ENCODE data around the gene PFKP.
"Not testable (repeated sequence)": the region's sequence is repeated elsewhere in the genome, so short reads cannot be mapped to it uniquely, and the experiment has no call there.

The PFKP gene

DNA sequence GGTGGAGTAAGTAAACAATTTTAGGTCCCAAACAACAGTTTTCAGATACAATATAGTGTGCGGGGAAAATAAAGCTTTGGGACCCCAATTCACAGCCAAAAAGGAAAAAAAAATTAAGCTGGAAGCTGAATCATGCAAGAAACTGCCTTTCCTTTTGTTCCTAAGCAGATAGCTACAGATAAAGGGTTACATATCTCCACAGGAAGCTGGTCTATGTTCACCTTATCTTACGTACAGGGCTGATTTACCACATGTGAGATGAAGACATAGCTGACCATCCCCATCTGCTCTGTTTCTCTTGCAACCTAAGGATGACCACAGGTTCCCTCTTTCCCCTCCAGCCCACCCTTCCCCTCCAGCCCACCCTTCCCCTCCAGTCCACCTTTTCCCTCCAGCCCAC, 14.2 kb upstream of the PFKP start:
- Mint-ChIP-seq H3K4me1 (no peaks in the 10 kb centered on the region), H3K9me3 (no peaks in the 10 kb centered on the region), H3K27me3 (peaks cover 5% of the 10 kb centered on the region), H3K36me3 (ENCODE audit: insufficient read depth) (no peaks in the 10 kb centered on the region), H3K4me3 (no peak overlapping the region), H3K27ac (ENCODE audit: low read depth) (no peak overlapping the region)
- DNase-seq (ENCODE audit: low spot score in 2 of 2) (no peak), ATAC-seq (replicated peaks; ENCODE audit: extremely low read depth, poor library complexity, severe bottlenecking) (no peak)

DNA sequence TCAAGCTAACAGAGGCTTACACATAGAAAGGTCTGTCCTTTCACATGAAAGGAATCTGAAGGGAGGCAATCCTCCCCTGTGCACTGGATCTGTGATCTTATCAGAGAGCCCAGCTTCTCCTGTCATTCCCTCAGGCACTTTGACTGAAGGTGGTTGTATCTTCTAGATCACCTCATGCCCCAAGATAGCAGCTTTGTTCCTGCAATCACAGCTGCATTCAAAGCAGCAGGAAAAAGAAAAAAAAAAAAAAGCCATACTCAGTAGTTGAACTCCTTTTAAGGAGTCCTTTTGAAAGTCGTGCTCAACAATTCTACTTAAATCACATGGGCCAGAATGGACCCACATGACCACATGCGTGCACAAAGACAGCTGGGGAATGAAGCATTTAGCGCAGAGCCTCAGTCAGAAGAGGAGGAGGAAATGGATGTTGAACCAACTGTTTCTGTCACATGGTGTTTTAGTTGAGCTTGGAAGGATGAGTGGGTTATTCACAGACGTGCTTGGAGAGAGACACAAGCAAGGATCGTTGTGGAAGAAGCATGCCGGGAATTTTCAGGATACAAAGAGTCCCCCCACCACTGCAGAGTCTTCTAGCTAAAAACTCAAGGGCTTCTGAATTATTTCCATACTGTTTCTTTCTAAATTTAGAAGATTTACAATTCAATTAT, 13.0 kb upstream of the PFKP start:
- no peak overlapping the region for H3K4me3 Mint-ChIP-seq
- ATAC-seq (replicated peaks; ENCODE audit: extremely low read depth, poor library complexity, severe bottlenecking) (no peak), DNase-seq (ENCODE audit: low spot score in 2 of 2) (no peak)
- no peaks in the 10 kb centered on the region for H3K36me3 Mint-ChIP-seq (ENCODE audit: insufficient read depth)
- no peaks in the 10 kb centered on the region for H3K4me1 Mint-ChIP-seq
- H3K27me3 Mint-ChIP-seq, result no peaks in the 10 kb centered on the region
- H3K9me3 Mint-ChIP-seq, result no peaks in the 10 kb centered on the region
- no peak overlapping the region for H3K27ac Mint-ChIP-seq (ENCODE audit: low read depth)

DNA sequence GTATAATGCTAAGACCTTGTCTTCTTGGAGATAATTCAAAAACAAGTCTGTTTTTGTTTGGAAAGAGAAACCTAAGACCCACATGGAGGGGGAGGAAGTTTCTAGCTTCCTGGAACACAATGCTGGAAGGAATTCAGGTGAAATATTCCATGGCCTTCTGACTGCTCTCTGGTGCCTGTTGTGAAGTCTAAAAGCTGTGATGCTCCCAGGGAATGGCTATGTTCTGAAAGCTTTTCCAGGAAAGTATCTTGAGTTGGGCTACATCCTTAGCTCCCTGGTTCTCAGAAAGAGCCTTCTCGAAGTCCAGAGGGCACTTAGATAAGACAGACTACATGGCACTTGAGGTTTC, 12.5 kb upstream of the PFKP start:
- H3K4me3 Mint-ChIP-seq, result no peak overlapping the region
- DNase-seq (ENCODE audit: low spot score in 2 of 2), result no peak
- H3K27me3 Mint-ChIP-seq, result no peaks in the 10 kb centered on the region
- H3K9me3 Mint-ChIP-seq, result no peaks in the 10 kb centered on the region
- H3K36me3 Mint-ChIP-seq (ENCODE audit: insufficient read depth), result no peaks in the 10 kb centered on the region
- H3K27ac Mint-ChIP-seq (ENCODE audit: low read depth), result no peak overlapping the region
- no peaks in the 10 kb centered on the region for H3K4me1 Mint-ChIP-seq
- no peak for ATAC-seq (replicated peaks; ENCODE audit: extremely low read depth, poor library complexity, severe bottlenecking)

DNA sequence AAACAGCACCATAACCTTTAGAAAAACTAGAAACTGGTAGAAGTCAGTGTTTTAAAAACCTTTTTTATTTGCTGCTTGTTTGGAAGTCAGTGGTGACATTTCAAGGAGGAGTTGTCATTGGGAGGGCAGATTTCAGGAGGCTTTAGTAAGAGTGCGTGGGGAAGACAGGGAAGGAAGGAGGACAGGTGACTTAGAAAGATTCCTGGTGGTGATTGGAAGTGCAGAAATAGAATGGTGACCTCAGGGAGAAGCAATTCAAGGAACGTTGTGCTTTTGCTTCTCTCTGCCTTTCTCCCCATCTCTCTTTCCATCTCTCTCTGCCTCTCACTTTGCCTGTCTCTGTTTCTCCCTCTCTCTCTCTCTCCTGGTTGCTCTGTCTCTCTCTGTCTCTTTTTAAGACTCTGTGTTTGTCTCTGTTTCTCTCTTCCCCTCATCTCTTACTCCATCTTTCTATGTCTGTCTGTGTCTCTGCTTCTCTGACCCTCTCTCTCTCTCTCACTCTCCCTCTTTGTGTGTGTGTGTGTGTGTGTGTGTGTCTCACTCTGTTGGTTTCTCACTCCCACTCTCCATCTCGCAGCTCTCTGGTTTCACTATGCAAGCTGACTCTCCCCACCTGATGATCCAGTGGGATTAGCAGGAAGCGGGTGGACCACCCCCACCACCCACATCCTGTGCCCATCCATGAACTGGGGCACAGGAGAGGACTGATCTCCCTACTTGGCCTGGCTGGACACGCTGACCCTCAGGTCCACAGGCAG, 10.9 kb upstream of the PFKP start:
- ATAC-seq (replicated peaks; ENCODE audit: extremely low read depth, poor library complexity, severe bottlenecking) (no peak), DNase-seq (ENCODE audit: low spot score in 2 of 2) (no peak)
- Mint-ChIP-seq H3K4me1 (no peaks in the 10 kb centered on the region), H3K27ac (ENCODE audit: low read depth) (peak overlapping the region; percentile 1), H3K4me3 (no peak overlapping the region), H3K36me3 (ENCODE audit: insufficient read depth) (no peaks in the 10 kb centered on the region), H3K9me3 (no peaks in the 10 kb centered on the region), H3K27me3 (no peaks in the 10 kb centered on the region)

DNA sequence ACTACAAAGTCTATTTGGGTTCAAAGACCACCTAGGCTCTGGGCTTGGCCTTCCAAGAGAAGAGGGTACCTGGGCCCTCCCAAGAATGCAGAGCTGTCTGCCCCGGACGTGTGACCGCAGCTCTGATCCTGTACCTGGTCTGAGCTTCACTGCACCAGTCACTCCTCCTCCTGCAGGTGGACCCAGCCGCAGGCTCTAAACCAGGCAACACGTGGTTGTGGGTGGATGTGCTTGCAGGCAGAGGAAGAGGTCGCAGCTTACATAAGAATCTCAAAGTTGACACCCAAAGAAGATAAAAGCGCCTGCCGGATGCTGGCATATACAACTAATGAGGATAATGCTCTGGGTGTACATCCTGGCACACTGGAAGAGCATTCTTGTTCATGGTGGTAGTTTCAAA, 9.4 kb upstream of the PFKP start:
- DNase-seq (ENCODE audit: low spot score in 2 of 2) (peak in 1 of 2 donors; percentile 45), ATAC-seq (replicated peaks; ENCODE audit: extremely low read depth, poor library complexity, severe bottlenecking) (peak; percentile 79)
- H3K36me3 Mint-ChIP-seq (ENCODE audit: insufficient read depth), result no peaks in the 10 kb centered on the region
- no peak overlapping the region for H3K27ac Mint-ChIP-seq (ENCODE audit: low read depth)
- no peaks in the 10 kb centered on the region for H3K9me3 Mint-ChIP-seq
- no peaks in the 10 kb centered on the region for H3K4me1 Mint-ChIP-seq
- H3K27me3 Mint-ChIP-seq, result no peaks in the 10 kb centered on the region
- peak overlapping the region; percentile 23 for H3K4me3 Mint-ChIP-seq

DNA sequence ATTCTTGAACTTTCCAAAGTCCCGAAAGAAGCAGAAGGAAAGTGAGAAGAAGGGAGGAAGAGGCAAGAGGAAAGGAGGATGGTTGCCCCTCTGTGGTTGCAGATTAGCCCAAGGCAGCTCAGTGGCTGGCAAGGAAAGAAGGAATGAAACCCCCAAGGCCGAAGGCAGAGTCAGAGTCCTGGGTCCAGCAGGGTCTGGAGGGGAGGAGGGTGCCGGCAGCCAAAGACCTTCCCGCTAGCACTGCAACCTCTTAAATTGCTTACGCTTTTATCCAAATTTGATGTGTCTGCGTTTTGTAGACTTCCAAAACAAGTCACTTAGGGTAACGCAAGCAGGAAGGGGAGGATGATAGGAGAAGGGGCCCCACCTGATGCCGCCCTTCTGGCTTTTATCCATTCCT, 7.4 kb upstream of the PFKP start:
- DNase-seq (ENCODE audit: low spot score in 2 of 2) (no peak), ATAC-seq (replicated peaks; ENCODE audit: extremely low read depth, poor library complexity, severe bottlenecking) (no peak)
- Mint-ChIP-seq H3K9me3 (no peaks in the 10 kb centered on the region), H3K4me3 (no peak overlapping the region), H3K27me3 (no peaks in the 10 kb centered on the region), H3K4me1 (no peaks in the 10 kb centered on the region), H3K27ac (ENCODE audit: low read depth) (no peak overlapping the region), H3K36me3 (ENCODE audit: insufficient read depth) (no peaks in the 10 kb centered on the region)

DNA sequence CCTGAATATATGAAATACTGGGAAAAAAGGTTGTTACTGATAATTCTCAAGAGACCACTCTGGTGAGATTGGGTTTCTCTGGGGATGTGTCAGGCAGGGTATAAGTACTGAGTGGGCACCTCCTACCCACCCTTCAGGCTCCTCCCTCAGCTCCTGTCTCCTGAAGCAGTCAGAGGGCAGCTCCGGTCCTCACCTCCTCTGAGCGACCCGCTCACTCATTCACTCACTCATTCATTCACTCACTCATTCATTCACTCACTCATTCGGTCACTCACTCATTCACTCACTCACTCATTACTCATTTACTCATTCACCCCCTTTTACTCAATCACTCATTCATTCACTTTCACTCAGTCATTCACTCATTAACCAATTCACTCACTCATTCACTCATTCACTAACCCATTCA, 6.9 kb upstream of the PFKP start:
- no peak for DNase-seq (ENCODE audit: low spot score in 2 of 2)
- Mint-ChIP-seq H3K27ac (ENCODE audit: low read depth) (no peak overlapping the region), H3K9me3 (no peaks in the 10 kb centered on the region), H3K27me3 (no peaks in the 10 kb centered on the region), H3K4me1 (no peaks in the 10 kb centered on the region), H3K4me3 (no peak overlapping the region), H3K36me3 (ENCODE audit: insufficient read depth) (no peaks in the 10 kb centered on the region)
- no peak for ATAC-seq (replicated peaks; ENCODE audit: extremely low read depth, poor library complexity, severe bottlenecking)

DNA sequence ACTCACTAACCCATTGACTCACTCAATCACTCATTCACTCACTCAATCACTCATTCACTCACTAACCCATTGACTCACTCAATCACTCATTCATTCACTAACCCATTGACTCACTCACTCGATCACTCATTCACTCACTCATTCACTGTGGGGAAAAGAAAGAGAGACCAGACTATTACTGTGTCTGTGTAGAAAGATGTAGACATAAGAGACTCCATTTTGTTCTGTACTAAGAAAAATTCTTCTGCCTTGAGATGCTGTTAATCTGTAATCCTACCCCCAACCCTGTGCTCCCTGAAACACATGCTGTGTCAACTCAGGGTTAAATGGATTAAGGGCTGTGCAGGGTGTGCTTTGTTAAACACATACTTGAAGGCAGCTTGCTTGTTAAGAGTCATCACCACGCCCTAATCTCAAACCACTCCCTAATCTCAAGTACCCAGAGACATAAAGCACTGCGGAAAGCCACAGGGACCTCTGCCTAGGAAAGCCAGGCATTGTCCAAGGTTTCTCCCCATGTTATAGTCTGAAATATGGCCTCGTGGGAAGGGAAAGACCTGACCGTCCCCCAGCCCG, 5.9 kb upstream of the PFKP start:
- H3K4me1 Mint-ChIP-seq; ATAC-seq (replicated peaks; ENCODE audit: extremely low read depth, poor library complexity, severe bottlenecking); H3K27me3 Mint-ChIP-seq; H3K36me3 Mint-ChIP-seq (ENCODE audit: insufficient read depth); H3K9me3 Mint-ChIP-seq; H3K27ac Mint-ChIP-seq (ENCODE audit: low read depth); DNase-seq (ENCODE audit: low spot score in 2 of 2); H3K4me3 Mint-ChIP-seq: not testable (repeated sequence)

DNA sequence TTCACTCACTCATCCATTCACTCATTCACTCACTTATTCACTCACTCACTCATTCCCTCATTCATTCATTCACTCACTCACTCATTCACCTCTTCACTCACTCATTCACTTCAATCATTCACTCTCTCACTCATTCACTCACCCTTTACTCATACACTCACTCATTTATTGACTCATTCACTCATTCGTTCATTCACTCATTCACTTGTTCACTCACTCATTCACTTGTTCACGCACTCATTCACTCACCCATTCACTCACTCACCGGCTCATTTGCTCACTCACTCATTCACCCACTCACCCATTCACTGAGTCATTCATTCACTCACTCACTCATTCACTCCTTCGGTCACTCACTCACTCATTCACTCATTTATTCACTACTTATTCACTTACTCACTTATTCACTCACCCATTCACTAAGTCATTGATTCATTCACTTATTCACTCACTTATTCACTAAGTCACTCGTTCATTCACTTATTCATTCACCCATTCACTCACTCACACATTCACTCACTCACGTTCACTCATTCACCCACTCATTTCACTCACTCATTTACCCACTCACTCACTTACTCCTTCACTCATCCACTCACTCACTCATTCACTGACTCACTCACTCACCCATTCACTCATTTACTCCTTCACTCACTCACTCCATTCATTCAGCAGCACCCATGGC, 4.7 kb upstream of the PFKP start:
- Mint-ChIP-seq H3K36me3 (ENCODE audit: insufficient read depth) (no peaks in the 10 kb centered on the region), H3K27ac (ENCODE audit: low read depth) (no peak overlapping the region), H3K9me3 (no peaks in the 10 kb centered on the region), H3K4me3 (no peak overlapping the region), H3K4me1 (no peaks in the 10 kb centered on the region), H3K27me3 (no peaks in the 10 kb centered on the region)
- ATAC-seq (replicated peaks; ENCODE audit: extremely low read depth, poor library complexity, severe bottlenecking), result no peak
- no peak for DNase-seq (ENCODE audit: low spot score in 2 of 2)

DNA sequence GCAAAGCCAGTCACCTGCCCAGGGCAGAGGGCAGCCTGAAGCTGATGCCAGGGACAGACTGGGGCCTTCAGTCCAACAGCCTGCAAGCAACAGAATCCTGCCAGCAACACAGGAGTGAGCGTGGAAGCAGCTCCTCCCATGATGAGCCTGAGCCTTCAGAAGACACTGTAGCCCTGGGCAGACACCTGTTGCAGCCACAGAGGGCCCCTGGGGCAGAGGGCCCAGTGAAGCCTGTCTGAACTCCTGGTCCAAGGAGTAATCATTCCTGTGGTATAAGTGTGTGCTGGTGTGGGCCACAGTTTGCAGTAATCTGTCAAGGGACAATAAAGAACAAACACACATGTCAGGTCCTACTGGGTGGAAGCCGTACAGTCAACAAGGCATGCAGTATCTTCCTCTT, 2.9 kb upstream of the PFKP start:
- ATAC-seq (replicated peaks; ENCODE audit: extremely low read depth, poor library complexity, severe bottlenecking), result no peak
- no peak for DNase-seq (ENCODE audit: low spot score in 2 of 2)
- H3K27me3 Mint-ChIP-seq, result no peaks in the 10 kb centered on the region
- peaks cover 4% of the 10 kb centered on the region for H3K4me1 Mint-ChIP-seq
- H3K36me3 Mint-ChIP-seq (ENCODE audit: insufficient read depth), result peaks cover 3% of the 10 kb centered on the region
- no peak overlapping the region for H3K27ac Mint-ChIP-seq (ENCODE audit: low read depth)
- no peak overlapping the region for H3K4me3 Mint-ChIP-seq
- H3K9me3 Mint-ChIP-seq, result no peaks in the 10 kb centered on the region

DNA sequence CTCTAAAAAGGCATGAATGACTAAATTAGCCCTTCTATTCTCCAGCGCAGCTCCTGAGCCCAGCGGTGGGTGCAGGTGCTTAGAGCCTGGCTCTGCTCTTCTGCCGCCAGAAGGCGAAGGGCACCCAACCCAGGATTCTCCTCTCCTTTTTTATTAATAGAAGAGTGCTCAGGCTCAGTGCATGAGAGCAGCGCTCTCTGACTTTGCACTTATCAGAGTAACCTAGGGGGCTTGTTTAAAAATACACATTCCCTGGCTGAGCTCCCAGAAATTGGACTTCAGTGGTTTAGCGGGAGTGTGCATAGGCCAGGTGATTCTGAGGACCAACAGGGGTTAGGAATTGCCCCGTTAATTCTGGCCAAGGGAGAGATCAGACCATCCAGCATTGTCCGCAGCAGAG, 1.7 kb upstream of the PFKP start:
- no peak for DNase-seq (ENCODE audit: low spot score in 2 of 2)
- Mint-ChIP-seq H3K4me1 (peaks cover 16% of the 10 kb centered on the region), H3K36me3 (ENCODE audit: insufficient read depth) (peaks cover 5% of the 10 kb centered on the region), H3K27ac (ENCODE audit: low read depth) (no peak overlapping the region), H3K4me3 (peak overlapping the region; percentile 27), H3K9me3 (no peaks in the 10 kb centered on the region), H3K27me3 (no peaks in the 10 kb centered on the region)
- no peak for ATAC-seq (replicated peaks; ENCODE audit: extremely low read depth, poor library complexity, severe bottlenecking)

DNA sequence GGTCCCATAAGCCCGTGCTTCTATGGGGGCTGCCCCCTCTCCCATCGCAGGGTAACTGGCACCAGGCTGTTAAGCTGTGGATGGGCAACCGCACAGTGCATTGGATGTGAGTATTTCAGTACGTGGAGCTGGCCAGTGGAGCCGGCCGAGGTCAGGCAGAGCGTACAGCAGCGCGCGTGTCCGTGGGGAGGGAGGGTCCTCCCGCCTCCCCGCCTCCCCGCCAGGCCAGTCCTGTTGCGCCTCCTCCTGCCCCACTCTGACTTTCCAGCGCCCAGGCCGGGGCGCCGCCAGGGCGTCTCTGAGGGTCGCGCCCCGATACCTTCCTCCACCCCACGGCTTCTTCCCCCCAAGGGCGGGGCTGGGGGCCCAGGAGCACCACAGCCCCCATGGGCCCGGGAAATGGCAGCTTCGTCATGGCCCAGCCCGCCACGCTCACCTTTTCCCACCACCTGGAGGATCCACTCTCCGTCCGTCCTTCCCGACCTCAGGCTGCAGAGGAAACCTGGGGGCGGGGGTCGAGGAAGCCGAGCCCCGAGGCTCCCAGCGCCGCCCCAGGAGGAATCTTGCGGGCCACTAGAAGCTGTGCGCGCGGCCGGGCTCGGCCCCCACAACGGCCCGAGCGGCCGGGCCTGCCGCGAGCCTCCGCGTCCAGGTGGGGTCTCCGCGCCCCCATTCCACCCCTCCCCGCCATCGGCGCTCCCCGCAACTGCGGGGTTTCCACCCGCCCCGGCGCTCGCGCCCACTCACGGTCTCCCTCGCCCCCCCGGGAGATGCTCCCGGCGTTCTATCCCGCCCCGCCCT, 831 bp upstream of the PFKP start:
- Mint-ChIP-seq H3K27me3 (no peaks in the 10 kb centered on the region), H3K4me3 (peak overlapping the region; percentile 93), H3K27ac (ENCODE audit: low read depth) (no peak overlapping the region), H3K9me3 (no peaks in the 10 kb centered on the region), H3K4me1 (peaks cover 20% of the 10 kb centered on the region), H3K36me3 (ENCODE audit: insufficient read depth) (peaks cover 8% of the 10 kb centered on the region)
- ATAC-seq (replicated peaks; ENCODE audit: extremely low read depth, poor library complexity, severe bottlenecking) (no peak), DNase-seq (ENCODE audit: low spot score in 2 of 2) (no peak)
